ENCODE results near the gene PTDSS2.

GRCh38 chr11:499201-500076, 49.4 kb downstream of the PTDSS2 start:
- TF ChIP-seq CTCF (IDR thresholded peaks at IDR 0.05) (no peak), POLR2A (IDR thresholded peaks at IDR 0.05) (no peak), EP300 (IDR thresholded peaks at IDR 0.05) (no peak)
